Stimulated activated naive CD8-positive, alpha-beta T cell treated with anti-CD3 and anti-CD28 coated beads, Interleukin-15, amount 100 ng/mL, for 72 hours (primary cell): ENCODE data around the gene TRA2A.

Source experiments
- ATAC-seq: fragments of 150-1000 bp; cut with Tn5 transposase; 2 replicates; pipeline ENCODE4 v1.10.0; 2021; ENCODE audit warnings: mild to moderate bottlenecking, moderate library complexity
- DNase-seq, 2 donors: peaks; one replicate each; pipeline ENCODE4 v3.0.0; 2021 to 2022
- H3K27ac Mint-ChIP-seq, 2 donors: one replicate each; pipeline ENCODE4 v1.8.0; 2022; ENCODE audit warnings: mild to moderate bottlenecking in 2 of 2, mixed read lengths in 2 of 2, moderate library complexity in 2 of 2
- H3K27me3 Mint-ChIP-seq: one replicate; pipeline ENCODE4 v1.8.0; 2022; ENCODE audit warnings: mixed read lengths
- H3K4me1 Mint-ChIP-seq: one replicate; pipeline ENCODE4 v1.8.0; 2022; ENCODE audit warnings: mild to moderate bottlenecking, mixed read lengths
- H3K4me3 Mint-ChIP-seq, 2 donors: one replicate each; pipeline ENCODE4 v1.8.0; 2022; ENCODE audit warnings: mild to moderate bottlenecking in 2 of 2, mixed read lengths in 2 of 2, moderate library complexity in 1 of 2
- H3K9me3 Mint-ChIP-seq, 2 donors: one replicate each; pipeline ENCODE4 v1.8.0; 2022; ENCODE audit warnings: mixed read lengths in 2 of 2

TRA2A gene

DNA sequence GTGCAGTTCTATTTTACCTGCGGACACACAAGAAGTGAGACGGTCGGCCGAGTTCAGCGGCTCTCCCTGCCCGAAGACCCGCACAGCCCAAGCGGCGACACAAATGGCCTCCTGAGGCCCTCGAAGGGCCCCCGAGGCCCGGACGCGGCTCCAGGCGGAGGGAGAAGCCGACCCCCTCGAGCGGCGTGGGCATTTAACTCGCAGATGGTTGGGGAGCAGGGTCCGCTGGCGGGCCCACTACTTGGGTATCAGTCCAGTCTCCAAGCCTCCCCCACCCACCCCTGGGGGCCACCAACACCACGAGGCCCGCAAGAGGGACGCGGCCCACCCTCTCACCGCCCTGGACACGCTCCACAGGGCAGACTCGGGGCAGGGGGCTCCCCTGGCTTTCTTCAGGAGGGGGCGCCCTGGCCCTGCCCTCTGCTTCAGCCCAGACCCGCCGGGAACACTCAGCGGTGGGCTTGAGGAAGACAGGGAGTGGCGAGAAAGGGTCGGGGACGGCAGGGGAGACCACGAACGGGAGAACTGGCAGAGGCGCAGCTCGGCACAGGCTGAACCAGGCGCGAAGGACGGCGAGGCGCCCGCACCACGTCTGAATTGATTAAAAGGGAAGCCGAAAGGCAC, 63.1 kb downstream of the TRA2A start:
- ATAC-seq (peak; percentile 23), DNase-seq (peak; percentile 29 to 34)
- Mint-ChIP-seq H3K9me3 (no peaks in the 10 kb centered on the region), H3K27me3 (peaks cover 95% of the 10 kb centered on the region), H3K4me1 (peaks cover 48% of the 10 kb centered on the region), H3K27ac (no peak overlapping the region), H3K4me3 (peak overlapping the region; percentile 79 to 87)

GRCh38 chr7:23467806-23468525, 63.8 kb downstream of the TRA2A start:
- Mint-ChIP-seq H3K9me3 (no peaks in the 10 kb centered on the region), H3K27me3 (peaks cover 95% of the 10 kb centered on the region), H3K27ac (peak overlapping the region in 1 of 2 donors; percentile 34), H3K4me3 (peak overlapping the region; percentile 79 to 87), H3K4me1 (peaks cover 47% of the 10 kb centered on the region)
- peak; percentile 52 for ATAC-seq
- DNase-seq, result peak; percentile 29 to 37

DNA sequence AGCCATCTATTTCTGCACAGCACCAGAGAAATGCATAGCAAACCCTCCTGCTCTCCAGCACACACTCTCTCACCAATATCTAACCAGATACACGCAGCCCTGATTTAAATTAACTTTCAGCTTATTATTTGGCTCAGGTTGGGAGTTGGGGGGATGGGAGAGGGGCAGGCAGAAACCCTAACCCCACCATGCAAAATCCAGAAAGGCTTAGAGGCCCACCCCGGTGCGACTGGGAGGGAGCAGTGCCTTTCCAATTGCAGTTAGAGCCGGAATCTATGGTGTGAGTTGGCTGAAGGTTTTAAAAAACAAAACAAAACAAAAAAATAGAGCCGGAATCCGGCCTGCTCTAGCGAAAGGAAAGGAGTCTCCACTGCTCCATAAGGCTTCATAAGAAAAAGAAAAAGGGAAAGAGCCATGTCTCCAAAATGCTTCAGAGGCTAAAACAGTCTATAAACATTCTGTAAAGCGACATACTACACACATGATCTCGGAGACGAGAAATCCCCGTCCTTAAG, 64.4 kb downstream of the TRA2A start:
- H3K27me3 Mint-ChIP-seq, result peaks cover 94% of the 10 kb centered on the region
- no peaks in the 10 kb centered on the region for H3K9me3 Mint-ChIP-seq
- H3K4me3 Mint-ChIP-seq, result peak overlapping the region; percentile 79 to 87
- DNase-seq, result no peak
- ATAC-seq, result no peak
- H3K27ac Mint-ChIP-seq, result no peak overlapping the region
- peaks cover 49% of the 10 kb centered on the region for H3K4me1 Mint-ChIP-seq

- Mint-ChIP-seq H3K4me1 (peaks cover 16% of the 10 kb centered on the region), H3K4me3 (no peak overlapping the region), H3K9me3 (no peaks in the 10 kb centered on the region), H3K27me3 (peaks cover 78% of the 10 kb centered on the region), H3K27ac (no peak overlapping the region)
- no peak for ATAC-seq
- DNase-seq, result peak in 1 of 2 donors; percentile 5
Measured at GRCh38 chr7:23462846-23463245, 68.9 kb downstream of the TRA2A start.

GRCh38 chr7:23458044-23458443, 73.7 kb downstream of the TRA2A start:
- H3K27me3 Mint-ChIP-seq, result peaks cover 69% of the 10 kb centered on the region
- no peak overlapping the region for H3K4me3 Mint-ChIP-seq
- no peak for DNase-seq
- ATAC-seq, result no peak
- no peaks in the 10 kb centered on the region for H3K9me3 Mint-ChIP-seq
- peaks cover 3% of the 10 kb centered on the region for H3K4me1 Mint-ChIP-seq
- H3K27ac Mint-ChIP-seq, result no peak overlapping the region

GRCh38 chr7:23456093-23456492, 75.7 kb downstream of the TRA2A start:
- no peak for ATAC-seq
- Mint-ChIP-seq H3K27ac (no peak overlapping the region), H3K4me1 (no peaks in the 10 kb centered on the region), H3K27me3 (peaks cover 60% of the 10 kb centered on the region), H3K9me3 (no peaks in the 10 kb centered on the region), H3K4me3 (no peak overlapping the region)
- no peak for DNase-seq

GRCh38 chr7:23454881-23455526, 76.8 kb downstream of the TRA2A start:
- H3K9me3 Mint-ChIP-seq, result no peaks in the 10 kb centered on the region
- H3K4me3 Mint-ChIP-seq, result no peak overlapping the region
- H3K27ac Mint-ChIP-seq, result no peak overlapping the region
- ATAC-seq (no peak), DNase-seq (no peak)
- peaks cover 66% of the 10 kb centered on the region for H3K27me3 Mint-ChIP-seq
- H3K4me1 Mint-ChIP-seq, result peaks cover 6% of the 10 kb centered on the region
